PC-3 (cell line): ENCODE results near the gene IFT57.

Source experiments
- CTCF ChIP-seq: fragments of 300-600 bp; sonication (generic); conservative IDR thresholded peaks from 2 replicates; pipeline ENCODE4 v1.5.1; 2017; ENCODE audit warnings: antibody characterized with exemption, low read depth, mild to moderate bottlenecking, low read length
- EZH2 ChIP-seq: fragments of 300-600 bp; sonication (generic); IDR thresholded peaks from one replicate; pipeline ENCODE4 v1.6.1; 2017; ENCODE audit warnings: antibody characterized with exemption, mild to moderate bottlenecking, low read length; ENCODE audit not compliant: unreplicated experiment
- EZH2phosphoT487 ChIP-seq: fragments of 300-600 bp; sonication (generic); IDR thresholded peaks from 2 replicates; pipeline ENCODE4 v1.6.1; 2018; ENCODE audit warnings: mild to moderate bottlenecking, antibody characterized with exemption, low read length, borderline replicate concordance

GRCh38 chr3:108251844-108252243 is 29.6 kb upstream of the IFT57 start:
- TF ChIP-seq CTCF (no peak), EZH2 (no peak), EZH2phosphoT487 (no peak)
